Stimulated activated naive CD8-positive, alpha-beta T cell treated with anti-CD3 and anti-CD28 coated beads, Interleukin-15, amount 100 ng/mL, for 72 hours (primary cell): ENCODE data around the gene SLC22A12.
A peak's percentile ranks its signal among the peaks of the same experiment; 100 is the strongest.

ENCODE experiments used
- ATAC-seq: fragments of 150-1000 bp; cut with Tn5 transposase; 2 replicates; pipeline ENCODE4 v1.10.0; 2021; ENCODE audit warnings: mild to moderate bottlenecking, moderate library complexity
- DNase-seq, 2 donors: peaks; one replicate each; pipeline ENCODE4 v3.0.0; 2021 to 2022
- H3K27ac Mint-ChIP-seq, 2 donors: one replicate each; pipeline ENCODE4 v1.8.0; 2022; ENCODE audit warnings: mild to moderate bottlenecking in 2 of 2, mixed read lengths in 2 of 2, moderate library complexity in 2 of 2
- H3K27me3 Mint-ChIP-seq: one replicate; pipeline ENCODE4 v1.8.0; 2022; ENCODE audit warnings: mixed read lengths
- H3K4me1 Mint-ChIP-seq: one replicate; pipeline ENCODE4 v1.8.0; 2022; ENCODE audit warnings: mild to moderate bottlenecking, mixed read lengths
- H3K4me3 Mint-ChIP-seq, 2 donors: one replicate each; pipeline ENCODE4 v1.8.0; 2022; ENCODE audit warnings: mild to moderate bottlenecking in 2 of 2, mixed read lengths in 2 of 2, moderate library complexity in 1 of 2
- H3K9me3 Mint-ChIP-seq, 2 donors: one replicate each; pipeline ENCODE4 v1.8.0; 2022; ENCODE audit warnings: mixed read lengths in 2 of 2

SLC22A12 gene

DNA sequence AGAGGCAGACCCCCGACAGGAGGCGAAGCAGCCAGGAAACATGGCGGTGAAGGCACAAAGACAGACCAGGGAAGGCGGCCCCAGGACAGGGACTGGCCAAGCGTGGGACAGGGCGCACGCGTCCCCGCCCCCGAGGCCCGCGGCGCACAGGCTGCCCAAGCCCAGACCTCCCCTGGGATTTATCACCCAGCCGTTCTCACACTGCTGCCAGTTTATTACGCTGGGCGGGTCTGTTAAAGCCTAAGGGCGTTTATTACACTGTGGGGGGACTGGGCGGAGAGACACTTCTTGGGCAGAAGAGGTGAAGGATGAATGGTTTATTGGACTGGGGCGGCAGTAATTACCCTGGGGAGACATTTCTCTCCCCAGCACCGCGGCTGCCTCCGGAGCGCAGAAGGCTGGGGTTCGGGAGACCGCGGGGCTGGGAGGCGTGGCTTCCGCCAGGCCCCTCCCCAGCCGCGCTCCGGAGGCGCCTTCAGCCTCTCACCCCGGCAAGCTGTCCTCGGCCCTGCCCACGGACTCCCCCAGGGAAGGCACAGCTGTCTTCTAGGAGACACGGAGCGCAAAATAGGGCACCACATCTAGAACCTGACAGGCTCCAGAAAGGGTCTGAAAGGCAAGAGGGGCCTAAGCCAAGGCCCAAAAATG is 47.1 kb downstream of the SLC22A12 start:
- H3K4me3 Mint-ChIP-seq = no peak overlapping the region
- no peaks in the 10 kb centered on the region for H3K9me3 Mint-ChIP-seq
- peaks cover 11% of the 10 kb centered on the region for H3K4me1 Mint-ChIP-seq
- H3K27ac Mint-ChIP-seq = no peak overlapping the region
- no peak for ATAC-seq
- H3K27me3 Mint-ChIP-seq = peaks cover 19% of the 10 kb centered on the region
- no peak for DNase-seq

- no peak overlapping the region for H3K27ac Mint-ChIP-seq
- ATAC-seq (no peak), DNase-seq (no peak)
- H3K9me3 Mint-ChIP-seq = no peaks in the 10 kb centered on the region
- no peak overlapping the region for H3K4me3 Mint-ChIP-seq
- peaks cover 4% of the 10 kb centered on the region for H3K4me1 Mint-ChIP-seq
- peaks cover 22% of the 10 kb centered on the region for H3K27me3 Mint-ChIP-seq
Observed at GRCh38 chr11:64638829-64639228, 47.8 kb downstream of the SLC22A12 start.

- Mint-ChIP-seq H3K9me3 (no peaks in the 10 kb centered on the region), H3K4me1 (no peaks in the 10 kb centered on the region), H3K27ac (no peak overlapping the region), H3K4me3 (no peak overlapping the region), H3K27me3 (peaks cover 23% of the 10 kb centered on the region)
- ATAC-seq (no peak), DNase-seq (no peak)
Observed at GRCh38 chr11:64639885-64640284, 48.9 kb downstream of the SLC22A12 start.

DNA sequence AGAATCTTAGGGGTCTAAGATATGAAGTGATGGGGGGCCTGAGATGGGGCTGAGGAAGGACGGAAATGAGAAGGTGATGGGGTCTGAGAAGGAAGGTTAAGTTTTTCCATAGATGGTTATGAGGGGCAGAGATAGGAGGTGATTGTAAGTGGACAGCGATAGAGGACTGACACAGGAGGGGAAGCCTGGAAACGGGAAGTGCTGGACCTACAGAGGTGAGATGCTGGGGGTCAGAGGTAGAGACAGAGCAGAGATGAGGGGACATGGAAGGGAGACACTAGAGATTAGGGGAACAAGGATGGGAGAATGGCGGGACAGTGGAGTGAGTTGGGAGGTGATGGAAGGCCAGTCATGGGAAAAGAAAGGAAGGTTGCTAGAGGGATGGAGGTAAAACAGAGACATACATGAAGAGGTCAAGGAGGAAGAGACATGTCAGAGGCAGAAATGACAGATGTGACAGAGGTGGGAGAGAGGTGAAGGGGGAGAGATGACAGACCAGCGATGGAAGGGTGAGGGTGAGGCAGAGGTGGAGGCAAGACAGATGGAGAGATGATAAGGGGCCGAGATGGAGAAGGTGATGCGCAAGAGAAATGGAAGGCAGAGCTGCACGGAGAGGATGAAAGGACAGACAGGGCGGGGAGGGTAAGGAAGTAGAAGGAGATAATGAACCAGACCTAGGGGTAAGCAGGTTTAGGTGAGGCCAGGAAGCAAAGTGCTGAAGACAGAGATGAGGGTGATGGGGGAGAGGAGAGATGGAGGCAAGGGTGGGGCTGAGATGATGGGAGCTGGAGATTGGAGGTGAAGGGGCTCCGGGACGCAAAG is 50.8 kb downstream of the SLC22A12 start:
- ATAC-seq = no peak
- Mint-ChIP-seq H3K27me3 (peaks cover 32% of the 10 kb centered on the region), H3K4me3 (no peak overlapping the region), H3K9me3 (no peaks in the 10 kb centered on the region), H3K4me1 (no peaks in the 10 kb centered on the region), H3K27ac (no peak overlapping the region)
- no peak for DNase-seq

DNA sequence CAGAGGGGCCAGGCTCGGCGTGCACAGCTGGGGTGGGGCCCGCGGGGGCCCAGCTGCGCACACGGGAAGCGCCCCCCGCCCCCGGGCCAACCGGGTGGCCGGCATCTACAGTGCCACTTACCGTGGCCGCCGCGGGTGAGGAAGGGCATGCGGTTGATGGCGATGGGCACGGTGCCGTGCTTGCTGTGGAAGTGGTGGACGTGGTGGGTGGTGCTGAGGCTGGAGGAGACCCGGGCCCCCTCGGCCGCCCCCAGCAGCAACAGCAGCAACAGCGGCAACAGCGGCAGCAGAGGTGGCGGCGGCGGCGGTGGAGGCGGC is 51.4 kb downstream of the SLC22A12 start:
- peaks cover 32% of the 10 kb centered on the region for H3K27me3 Mint-ChIP-seq
- no peak overlapping the region for H3K4me3 Mint-ChIP-seq
- no peaks in the 10 kb centered on the region for H3K4me1 Mint-ChIP-seq
- no peak for ATAC-seq
- no peak overlapping the region for H3K27ac Mint-ChIP-seq
- no peak for DNase-seq
- H3K9me3 Mint-ChIP-seq = no peaks in the 10 kb centered on the region

GRCh38 chr11:64642871-64643255 is 51.8 kb downstream of the SLC22A12 start:
- no peaks in the 10 kb centered on the region for H3K4me1 Mint-ChIP-seq
- DNase-seq = no peak
- H3K9me3 Mint-ChIP-seq = no peaks in the 10 kb centered on the region
- no peak for ATAC-seq
- H3K4me3 Mint-ChIP-seq = no peak overlapping the region
- no peak overlapping the region for H3K27ac Mint-ChIP-seq
- H3K27me3 Mint-ChIP-seq = peaks cover 36% of the 10 kb centered on the region

GRCh38 chr11:64643256-64643881 is 52.3 kb downstream of the SLC22A12 start:
- Mint-ChIP-seq H3K9me3 (no peaks in the 10 kb centered on the region), H3K4me3 (no peak overlapping the region), H3K4me1 (no peaks in the 10 kb centered on the region), H3K27me3 (peaks cover 41% of the 10 kb centered on the region), H3K27ac (no peak overlapping the region)
- peak; percentile 16 for ATAC-seq
- DNase-seq = no peak

- H3K4me3 Mint-ChIP-seq = no peak overlapping the region
- no peaks in the 10 kb centered on the region for H3K9me3 Mint-ChIP-seq
- ATAC-seq (peak; percentile 39), DNase-seq (no peak)
- H3K4me1 Mint-ChIP-seq = no peaks in the 10 kb centered on the region
- no peak overlapping the region for H3K27ac Mint-ChIP-seq
- H3K27me3 Mint-ChIP-seq = peaks cover 48% of the 10 kb centered on the region
Observed at GRCh38 chr11:64643920-64644646, 53.1 kb downstream of the SLC22A12 start.

GRCh38 chr11:64644647-64645275 is 53.7 kb downstream of the SLC22A12 start:
- Mint-ChIP-seq H3K9me3 (no peaks in the 10 kb centered on the region), H3K4me3 (no peak overlapping the region), H3K27me3 (peaks cover 53% of the 10 kb centered on the region), H3K27ac (no peak overlapping the region), H3K4me1 (no peaks in the 10 kb centered on the region)
- DNase-seq = no peak
- peak; percentile 52 for ATAC-seq

DNA sequence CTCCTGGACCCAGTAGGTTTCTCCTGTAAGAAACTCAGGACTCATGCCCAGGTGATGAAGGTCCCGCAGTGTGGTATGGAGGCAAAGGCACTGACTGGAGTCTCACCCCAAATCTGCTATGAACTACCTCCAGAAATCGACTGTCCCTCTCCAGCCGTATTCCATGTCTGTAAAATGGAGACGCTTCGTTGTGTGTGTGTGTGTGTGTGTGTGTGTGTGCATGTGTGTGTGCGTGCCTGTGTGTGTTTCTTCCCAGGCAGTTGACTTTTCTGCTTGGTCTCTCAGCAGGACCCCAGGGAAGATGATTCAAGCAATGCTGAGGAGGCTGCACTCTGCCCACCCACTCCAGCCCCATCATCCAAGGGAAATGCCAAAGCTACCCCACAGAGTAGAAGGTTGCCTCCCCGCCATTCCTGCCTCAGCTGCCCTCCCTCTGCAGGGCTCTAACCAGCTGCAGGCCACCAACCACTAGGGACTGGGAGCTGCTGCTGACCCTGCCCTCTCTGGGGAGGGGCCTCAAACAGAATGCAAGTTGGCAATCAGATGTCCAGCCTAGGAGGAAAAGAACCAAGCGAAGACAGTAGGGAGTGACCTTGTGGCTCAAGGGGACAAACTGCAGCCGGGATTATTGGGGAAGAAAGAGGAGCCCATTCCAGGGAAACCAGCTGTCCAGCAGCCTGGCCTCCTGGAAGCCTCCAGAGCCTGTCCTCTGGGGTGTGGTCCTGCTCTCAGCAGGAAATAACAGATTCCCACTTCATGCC is 56.2 kb downstream of the SLC22A12 start:
- H3K27ac Mint-ChIP-seq = no peak overlapping the region
- H3K27me3 Mint-ChIP-seq = peaks cover 64% of the 10 kb centered on the region
- ATAC-seq = no peak

GRCh38 chr11:64648551-64648950 is 57.5 kb downstream of the SLC22A12 start:
- Mint-ChIP-seq H3K9me3 (no peaks in the 10 kb centered on the region), H3K27me3 (peaks cover 64% of the 10 kb centered on the region), H3K27ac (no peak overlapping the region), H3K4me1 (peaks cover 7% of the 10 kb centered on the region), H3K4me3 (no peak overlapping the region)
- no peak for ATAC-seq
- no peak for DNase-seq

More for the DNA sequence above, 56.2 kb downstream of the SLC22A12 start:
- Mint-ChIP-seq H3K9me3 (no peaks in the 10 kb centered on the region), H3K4me1 (no peaks in the 10 kb centered on the region), H3K4me3 (no peak overlapping the region)
- DNase-seq = no peak

- H3K9me3 Mint-ChIP-seq = no peaks in the 10 kb centered on the region
- no peak for DNase-seq
- no peak for ATAC-seq
- no peak overlapping the region for H3K27ac Mint-ChIP-seq
- H3K4me3 Mint-ChIP-seq = no peak overlapping the region
- peaks cover 56% of the 10 kb centered on the region for H3K27me3 Mint-ChIP-seq
- H3K4me1 Mint-ChIP-seq = peaks cover 7% of the 10 kb centered on the region
Observed at GRCh38 chr11:64649291-64649697, 58.3 kb downstream of the SLC22A12 start.

DNA sequence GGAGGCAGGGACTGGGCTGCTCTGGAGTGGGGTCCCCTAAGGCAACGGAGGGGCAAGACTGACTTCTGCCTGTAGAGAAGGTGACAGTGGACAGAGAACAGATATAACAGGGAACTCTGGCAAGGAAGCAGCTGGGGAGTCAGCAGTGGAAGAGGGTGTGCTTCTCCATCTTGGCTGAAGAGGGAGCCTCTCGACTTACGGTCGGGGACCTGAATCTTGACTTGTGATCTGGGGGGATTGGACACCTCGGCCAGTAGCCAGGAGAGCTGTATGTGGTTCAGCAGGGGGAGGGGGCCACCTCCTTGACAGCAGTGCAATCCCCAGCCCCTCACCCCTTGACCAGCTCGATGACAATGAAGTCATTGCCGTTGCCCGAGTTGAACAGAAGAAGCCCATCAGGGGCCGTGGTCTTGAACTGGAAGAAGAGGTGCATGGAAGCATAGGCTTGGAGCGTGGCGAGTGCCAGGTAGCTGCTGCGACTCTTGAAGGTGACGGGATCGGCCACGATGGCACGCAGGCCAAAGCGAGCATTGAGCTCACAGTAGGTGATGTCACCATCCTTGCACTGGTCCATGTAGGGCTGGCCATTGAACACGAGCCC is 60.0 kb downstream of the SLC22A12 start:
- DNase-seq (no peak), ATAC-seq (no peak)
- H3K4me3 Mint-ChIP-seq = no peak overlapping the region
- H3K27ac Mint-ChIP-seq = peak overlapping the region in 1 of 2 donors; percentile 59
- H3K9me3 Mint-ChIP-seq = no peaks in the 10 kb centered on the region
- peaks cover 39% of the 10 kb centered on the region for H3K27me3 Mint-ChIP-seq
- peaks cover 7% of the 10 kb centered on the region for H3K4me1 Mint-ChIP-seq
